Fibroblast of villous mesenchyme (primary cell): ENCODE data around the gene STIM1. TPM values are rescaled to one million over a fixed set of nuclear protein-coding genes. Genes with fewer than 3 reads are reported as not detected.
"Not testable (repeated sequence)": the region's sequence is repeated elsewhere in the genome, so short reads cannot be mapped to it uniquely, and the experiment has no call there.

Experiments
- DNase-seq: peaks from one replicate; pipeline ENCODE4 v3.0.0-alpha.2; 2010; ENCODE audit warnings: low read depth
- H3K4me3 ChIP-seq: 2 replicates; pipeline ENCODE4 v1.5.1; 2011; ENCODE audit warnings: low read depth, mild to moderate bottlenecking, low read length
- CTCF ChIP-seq: IDR thresholded peaks from 2 replicates; pipeline ENCODE4 v1.5.1; 2012; ENCODE audit warnings: low read depth, mild to moderate bottlenecking, low read length; ENCODE audit not compliant: insufficient read depth
- total RNA-seq: library from RNA; depleted of rRNA; stranded (reverse); fragments of >200 nt; gene quantifications from 2 replicates; pipeline ENCODE4 v1.2.3, GENCODE V29; 2012

The STIM1 gene
- total RNA-seq, 1 donor, result 36.7 TPM

- no peak overlapping the region for H3K4me3 ChIP-seq
- DNase-seq, result no peak
- no peak for TF ChIP-seq CTCF
These were observed 36.3 kb downstream of the STIM1 start for GRCh38 chr11:3891751-3892150.

GRCh38 chr11:3892156-3892555 lies 36.7 kb downstream of the STIM1 start:
- H3K4me3 ChIP-seq, result no peak overlapping the region
- DNase-seq, result no peak
- no peak for TF ChIP-seq CTCF

- TF ChIP-seq CTCF, result no peak
- DNase-seq, result no peak
- H3K4me3 ChIP-seq, result no peak overlapping the region
These were observed 37.8 kb downstream of the STIM1 start for GRCh38 chr11:3893311-3893710.

- peak; percentile 31 for DNase-seq
- no peak for TF ChIP-seq CTCF
- no peak overlapping the region for H3K4me3 ChIP-seq
These were observed 38.8 kb downstream of the STIM1 start for GRCh38 chr11:3894128-3894731.

GRCh38 chr11:3896644-3897043 lies 41.2 kb downstream of the STIM1 start:
- H3K4me3 ChIP-seq, result no peak overlapping the region
- no peak for TF ChIP-seq CTCF
- no peak for DNase-seq

GRCh38 chr11:3900230-3900629 lies 44.8 kb downstream of the STIM1 start:
- H3K4me3 ChIP-seq, DNase-seq: not testable (repeated sequence)

GRCh38 chr11:3901249-3902025 lies 46.0 kb downstream of the STIM1 start:
- DNase-seq, result no peak
- no peak for TF ChIP-seq CTCF
- H3K4me3 ChIP-seq, result no peak overlapping the region
